Mesenchymal stem cell (in vitro differentiated cells and primary cell): Measurements from ENCODE around the gene MAGEB17.

Experiments
- DNase-seq: peaks from one replicate; pipeline ENCODE4 v3.0.0-alpha.2; 2013
- H2AFZ ChIP-seq: one replicate; pipeline ENCODE4 v1.6.1; 2013; ENCODE audit warnings: low read depth, mild to moderate bottlenecking, control low read depth, inconsistent platforms, low read length, moderate library complexity
- H2AK5ac ChIP-seq: 2 replicates; pipeline ENCODE4 v1.6.1; 2013; ENCODE audit warnings: low read length, moderate library complexity, mild to moderate bottlenecking, inconsistent platforms; ENCODE audit not compliant: severe bottlenecking
- H2BK120ac ChIP-seq: one replicate; pipeline ENCODE4 v1.6.1; 2013; ENCODE audit warnings: low read depth, mild to moderate bottlenecking, inconsistent platforms, low read length, moderate library complexity
- H2BK12ac ChIP-seq, 2 experiments: one replicate each; pipeline ENCODE4 v1.6.1; 2013; ENCODE audit warnings: inconsistent platforms in 2 of 2, low read length in 2 of 2, mild to moderate bottlenecking in 2 of 2, moderate library complexity in 2 of 2, control low read depth in 1 of 2
- H2BK15ac ChIP-seq: one replicate; pipeline ENCODE4 v1.6.1; 2013; ENCODE audit warnings: mild to moderate bottlenecking, low read depth, inconsistent platforms; ENCODE audit not compliant: poor library complexity, severe bottlenecking
- H2BK5ac ChIP-seq: 2 replicates; pipeline ENCODE4 v1.6.1; 2013; ENCODE audit warnings: low read depth, mild to moderate bottlenecking, low read length, control low read depth, inconsistent platforms; ENCODE audit not compliant: poor library complexity, severe bottlenecking
- H3K14ac ChIP-seq, 2 experiments: one replicate each; pipeline ENCODE4 v1.6.1; 2013; ENCODE audit warnings: inconsistent platforms in 2 of 2, low read length in 2 of 2, control low read depth in 1 of 2, mild to moderate bottlenecking in 1 of 2, moderate library complexity in 1 of 2
- H3K18ac ChIP-seq, 2 experiments: one replicate each; pipeline ENCODE4 v1.6.1; 2013; ENCODE audit warnings: inconsistent platforms in 2 of 2, low read length in 2 of 2, control low read depth in 1 of 2, low read depth in 1 of 2, mild to moderate bottlenecking in 1 of 2
- H3K23ac ChIP-seq, 2 experiments: one replicate each; pipeline ENCODE4 v1.6.1; 2013; ENCODE audit warnings: inconsistent platforms in 2 of 2, low read length in 2 of 2, mild to moderate bottlenecking in 2 of 2, moderate library complexity in 2 of 2, control low read depth in 1 of 2
- H3K27ac ChIP-seq: 2 replicates; pipeline ENCODE4 v1.5.1; 2013; ENCODE audit warnings: mild to moderate bottlenecking, moderate library complexity, low read length, control low read depth, inconsistent platforms; ENCODE audit not compliant: poor library complexity, severe bottlenecking
- H3K27me3 ChIP-seq, 2 experiments: 2 replicates each; pipeline versions ENCODE4 v1.6.1 to v1.7.0; 2013; ENCODE audit warnings: low read length in 2 of 2, mild to moderate bottlenecking in 2 of 2, moderate library complexity in 2 of 2, control low read depth in 1 of 2, inconsistent platforms in 1 of 2; ENCODE audit not compliant: control insufficient read depth in 1 of 2, insufficient read depth in 1 of 2
- H3K36me3 ChIP-seq, 2 experiments: 2 replicates each; pipeline versions ENCODE4 v1.6.1 to v1.7.0; 2013; ENCODE audit warnings: low read length in 2 of 2, control low read depth in 1 of 2, inconsistent platforms in 1 of 2, low read depth in 1 of 2, mild to moderate bottlenecking in 1 of 2; ENCODE audit not compliant: insufficient read depth in 2 of 2, control insufficient read depth in 1 of 2
- H3K4ac ChIP-seq, 2 experiments: one replicate each; pipeline ENCODE4 v1.6.1; 2013; ENCODE audit warnings: inconsistent platforms in 2 of 2, low read length in 2 of 2, mild to moderate bottlenecking in 2 of 2, moderate library complexity in 2 of 2, control low read depth in 1 of 2, low read depth in 1 of 2
- H3K4me1 ChIP-seq: 2 replicates; pipeline ENCODE4 v1.6.1; 2013; ENCODE audit warnings: low read depth, low read length, control low read depth; ENCODE audit not compliant: control insufficient read depth, insufficient read depth
- H3K4me2 ChIP-seq: 2 replicates; pipeline ENCODE4 v1.6.1; 2013; ENCODE audit warnings: low read length, mild to moderate bottlenecking, inconsistent platforms; ENCODE audit not compliant: poor library complexity, severe bottlenecking
- H3K4me3 ChIP-seq, 2 experiments: 2 replicates each; pipeline versions ENCODE4 v1.5.1 to v1.7.0; 2013; ENCODE audit warnings: low read length in 2 of 2, mild to moderate bottlenecking in 2 of 2, control low read depth in 1 of 2, low read depth in 1 of 2; ENCODE audit not compliant: insufficient read depth in 1 of 2
- H3K79me1 ChIP-seq: replicated peaks from 2 replicates; pipeline ENCODE4 v1.6.1; 2013; ENCODE audit warnings: mild to moderate bottlenecking, control low read depth, low read length, inconsistent platforms; ENCODE audit not compliant: poor library complexity, severe bottlenecking
- H3K9ac ChIP-seq: 2 replicates; pipeline ENCODE4 v1.7.0; 2013; ENCODE audit warnings: mild to moderate bottlenecking, low read length, moderate library complexity
- H3K9me3 ChIP-seq: 2 replicates; pipeline ENCODE4 v1.7.0; 2013; ENCODE audit warnings: mild to moderate bottlenecking, low read length; ENCODE audit not compliant: control insufficient read depth
- H4K8ac ChIP-seq: one replicate; pipeline ENCODE4 v1.6.1; 2013; ENCODE audit warnings: inconsistent platforms, mild to moderate bottlenecking, low read length, moderate library complexity
- H4K91ac ChIP-seq: one replicate; pipeline ENCODE4 v1.6.1; 2013; ENCODE audit warnings: mild to moderate bottlenecking, low read length, inconsistent platforms
- WGBS: methylation state at CpG from one replicate; pipeline ENCODE4 v1.1.7; 2013; ENCODE audit warnings: mixed read lengths; 5-methylcytosine and 5-hydroxymethylcytosine counted together

The MAGEB17 gene

DNA sequence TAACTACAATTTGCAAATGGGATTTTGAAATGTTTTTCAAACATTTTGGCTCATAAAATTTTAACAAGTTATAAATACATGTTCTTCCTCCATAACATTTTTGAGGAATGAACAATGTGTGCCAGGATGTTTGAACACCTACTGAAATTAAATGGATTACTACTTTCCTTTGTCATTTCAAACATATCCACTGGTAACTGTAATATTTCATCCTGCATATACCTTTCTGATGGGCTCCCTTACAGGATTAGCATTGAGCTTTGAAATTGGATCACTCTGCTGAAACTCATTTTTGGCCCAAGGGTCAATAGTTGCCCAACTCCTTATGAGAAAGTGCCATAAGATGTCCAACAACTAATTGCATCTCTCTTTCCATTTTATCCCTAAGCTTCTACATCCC lies 26.3 kb upstream of the MAGEB17 start:
- no peak overlapping the region for H3K23ac ChIP-seq
- H3K27me3 ChIP-seq = peaks cover 0 to 19% of the 10 kb centered on the region in 2 experiments
- H2BK5ac ChIP-seq = no peak overlapping the region
- no peak overlapping the region for H2BK12ac ChIP-seq
- H3K4me3 ChIP-seq = no peak overlapping the region
- no peak overlapping the region for H3K4ac ChIP-seq
- no peak overlapping the region for H4K8ac ChIP-seq
- no peak for DNase-seq
- no peak overlapping the region for H2AFZ ChIP-seq
- no peaks in the 10 kb centered on the region for H3K36me3 ChIP-seq
- H3K4me1 ChIP-seq = no peaks in the 10 kb centered on the region
- H4K91ac ChIP-seq = no peak overlapping the region
- no peak overlapping the region for H2AK5ac ChIP-seq
- no peak overlapping the region for H3K27ac ChIP-seq
- H2BK120ac ChIP-seq = no peak overlapping the region
- H3K14ac ChIP-seq = no peak overlapping the region
- H3K18ac ChIP-seq = no peak overlapping the region
- no peaks in the 10 kb centered on the region for H3K9me3 ChIP-seq
- no peak overlapping the region for H3K9ac ChIP-seq
- no peak overlapping the region for H3K4me2 ChIP-seq
- H2BK15ac ChIP-seq = no peak overlapping the region
- no peaks in the 10 kb centered on the region for H3K79me1 ChIP-seq

DNA sequence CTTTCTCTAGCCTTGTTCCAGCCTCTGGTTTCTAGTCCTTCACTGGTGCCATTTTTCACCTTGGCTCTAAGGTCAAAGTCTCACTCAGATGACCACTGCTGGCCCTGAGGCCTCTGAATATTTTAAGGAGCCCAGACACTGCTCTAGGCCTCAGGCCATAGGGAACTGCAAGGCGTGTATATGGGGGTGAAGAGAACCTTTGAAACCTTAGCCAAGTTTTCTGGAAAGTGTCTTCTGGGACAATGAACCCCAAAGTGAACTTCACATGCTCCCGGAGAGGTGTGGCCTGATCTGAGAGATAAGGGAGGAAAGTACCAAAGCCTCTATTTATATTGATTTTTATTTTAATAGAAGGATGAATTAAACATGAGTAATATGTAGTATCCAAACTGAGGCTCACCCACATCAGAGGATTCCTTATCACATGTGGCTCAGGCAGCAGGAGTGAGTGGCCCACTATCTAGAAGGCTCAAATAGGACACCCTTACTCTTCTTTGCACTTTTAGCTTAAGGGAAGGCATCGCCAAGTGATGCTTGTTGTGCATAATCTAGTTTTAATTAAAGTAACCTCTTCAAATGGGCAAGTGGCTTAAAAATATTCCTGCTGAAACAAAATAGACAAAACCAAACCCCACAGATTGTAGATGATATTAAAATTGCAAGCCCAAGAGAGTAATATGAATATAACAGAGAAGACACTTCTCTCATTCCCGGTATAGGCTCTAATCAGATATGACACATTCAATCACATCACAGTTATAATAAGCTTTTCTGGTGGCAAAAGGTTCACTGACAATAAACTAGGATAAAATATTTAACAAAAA lies 25.6 kb upstream of the MAGEB17 start:
- H3K9ac ChIP-seq = no peak overlapping the region
- H3K4me1 ChIP-seq = no peaks in the 10 kb centered on the region
- H3K27ac ChIP-seq = no peak overlapping the region
- no peak overlapping the region for H2BK15ac ChIP-seq
- H3K4me2 ChIP-seq = no peak overlapping the region
- H3K4ac ChIP-seq = no peak overlapping the region
- H3K4me3 ChIP-seq = no peak overlapping the region
- no peak overlapping the region for H4K8ac ChIP-seq
- 86% methylated on average over 1 of the region's 4 CpGs for WGBS
- H3K14ac ChIP-seq = no peak overlapping the region
- no peak overlapping the region for H2BK5ac ChIP-seq
- H3K18ac ChIP-seq = no peak overlapping the region
- no peaks in the 10 kb centered on the region for H3K36me3 ChIP-seq
- no peak overlapping the region for H2AK5ac ChIP-seq
- H2BK12ac ChIP-seq = no peak overlapping the region
- H3K79me1 ChIP-seq = no peaks in the 10 kb centered on the region
- no peak overlapping the region for H2BK120ac ChIP-seq
- H3K9me3 ChIP-seq = no peaks in the 10 kb centered on the region
- peaks cover 0 to 17% of the 10 kb centered on the region in 2 experiments for H3K27me3 ChIP-seq
- DNase-seq = no peak
- H3K23ac ChIP-seq = no peak overlapping the region
- no peak overlapping the region for H4K91ac ChIP-seq
- no peak overlapping the region for H2AFZ ChIP-seq

DNA sequence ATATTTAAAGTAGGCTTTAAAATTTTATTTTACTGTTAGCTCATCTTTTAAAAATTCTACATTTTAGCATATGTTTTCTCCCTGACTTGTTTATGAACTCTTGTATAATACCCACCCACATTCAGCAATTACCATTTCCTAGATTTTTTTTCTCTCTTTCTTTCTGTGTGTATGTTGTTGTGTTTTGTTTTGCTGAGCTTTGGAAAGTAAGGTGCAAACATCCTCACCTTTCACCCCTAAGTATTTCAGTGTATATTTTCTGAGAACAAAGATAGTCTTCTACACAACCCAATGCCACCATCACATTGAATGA lies 25.1 kb upstream of the MAGEB17 start:
- Histone ChIP-seq H3K4me2 (no peak overlapping the region), H2BK120ac (no peak overlapping the region), H4K8ac (no peak overlapping the region), H2AFZ (no peak overlapping the region), H3K4me3 (no peak overlapping the region), H3K27ac (no peak overlapping the region), H3K27me3 (peaks cover 0 to 12% of the 10 kb centered on the region in 2 experiments), H2BK12ac (no peak overlapping the region), H3K23ac (no peak overlapping the region), H3K4ac (no peak overlapping the region), H3K36me3 (no peaks in the 10 kb centered on the region), H4K91ac (no peak overlapping the region), H2BK15ac (no peak overlapping the region), H3K79me1 (no peaks in the 10 kb centered on the region), H3K4me1 (no peaks in the 10 kb centered on the region), H3K18ac (no peak overlapping the region), H3K9ac (no peak overlapping the region), H2BK5ac (no peak overlapping the region), H2AK5ac (no peak overlapping the region), H3K14ac (no peak overlapping the region), H3K9me3 (no peaks in the 10 kb centered on the region)
- DNase-seq = no peak

DNA sequence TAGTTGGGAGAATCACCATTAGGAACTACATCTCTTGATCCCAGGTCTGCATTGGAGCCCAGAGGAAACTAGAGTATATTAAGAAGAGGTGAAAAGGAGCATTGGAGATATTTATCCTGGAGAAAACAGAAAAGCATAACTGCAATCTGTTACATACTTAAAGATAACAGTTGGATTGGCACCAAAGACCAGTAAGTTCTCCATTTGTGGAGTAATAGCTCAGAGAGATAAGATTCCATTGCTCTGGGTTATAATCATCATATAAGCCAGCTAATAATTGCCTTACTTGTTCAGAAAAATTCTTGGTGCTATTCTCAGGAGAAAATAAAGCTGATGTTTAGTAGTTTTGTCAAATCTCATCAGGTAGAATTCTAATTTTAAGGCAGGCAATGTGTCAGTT lies 23.3 kb upstream of the MAGEB17 start:
- Histone ChIP-seq H2AK5ac (no peak overlapping the region), H2AFZ (no peak overlapping the region), H3K27ac (no peak overlapping the region), H2BK15ac (no peak overlapping the region), H3K14ac (no peak overlapping the region), H3K4ac (no peak overlapping the region), H2BK120ac (no peak overlapping the region), H4K8ac (no peak overlapping the region), H3K23ac (no peak overlapping the region), H3K9me3 (no peaks in the 10 kb centered on the region), H3K79me1 (no peaks in the 10 kb centered on the region), H3K18ac (no peak overlapping the region), H3K36me3 (no peaks in the 10 kb centered on the region), H3K4me2 (no peak overlapping the region), H3K4me3 (no peak overlapping the region), H3K4me1 (no peaks in the 10 kb centered on the region), H2BK12ac (no peak overlapping the region), H3K27me3 (peaks cover 0 to 12% of the 10 kb centered on the region in 2 experiments), H3K9ac (no peak overlapping the region), H4K91ac (no peak overlapping the region), H2BK5ac (no peak overlapping the region)
- DNase-seq = no peak
